Measurements from ENCODE around the gene ATF1.
"Not testable (repeated sequence)": the region's sequence is repeated elsewhere in the genome, so short reads cannot be mapped to it uniquely, and the experiment has no call there.

The ATF1 gene

GRCh38 chr12:50753232-50753769 is 10.6 kb upstream of the ATF1 start:
- DNase-seq (ENCODE audit: low spot score) = no peak

- no peak for DNase-seq (ENCODE audit: low spot score)
These were observed 589 bp downstream of the ATF1 start for GRCh38 chr12:50764286-50765094.

GRCh38 chr12:50765095-50765911 is 1.4 kb downstream of the ATF1 start:
- DNase-seq (ENCODE audit: low spot score) = peak; percentile 61

- no peak for DNase-seq (ENCODE audit: low spot score)
These were observed 4.5 kb downstream of the ATF1 start for GRCh38 chr12:50768391-50768790.

- not testable (repeated sequence) for DNase-seq (ENCODE audit: low spot score)
These were observed 4.9 kb downstream of the ATF1 start for GRCh38 chr12:50768813-50769212.

- no peak for DNase-seq (ENCODE audit: low spot score)
These were observed 7.5 kb downstream of the ATF1 start for GRCh38 chr12:50771409-50771808.

- DNase-seq (ENCODE audit: low spot score) = no peak
These were observed 8.6 kb downstream of the ATF1 start for GRCh38 chr12:50772470-50772869.

GRCh38 chr12:50772877-50773276 is 9.0 kb downstream of the ATF1 start:
- no peak for DNase-seq (ENCODE audit: low spot score)

GRCh38 chr12:50775251-50775650 is 11.3 kb downstream of the ATF1 start:
- no peak for DNase-seq (ENCODE audit: low spot score)

GRCh38 chr12:50776749-50777728 is 13.1 kb downstream of the ATF1 start:
- DNase-seq (ENCODE audit: low spot score) = no peak

GRCh38 chr12:50778663-50779590 is 15.0 kb downstream of the ATF1 start:
- no peak for DNase-seq (ENCODE audit: low spot score)

GRCh38 chr12:50780013-50780412 is 16.1 kb downstream of the ATF1 start:
- DNase-seq (ENCODE audit: low spot score) = no peak

GRCh38 chr12:50784501-50784900 is 20.6 kb downstream of the ATF1 start:
- DNase-seq (ENCODE audit: low spot score) = no peak

- no peak for DNase-seq (ENCODE audit: low spot score)
These were observed 21.6 kb downstream of the ATF1 start for GRCh38 chr12:50785406-50786001.

- peak; percentile 13 for DNase-seq (ENCODE audit: low spot score)
These were observed 22.8 kb downstream of the ATF1 start for GRCh38 chr12:50786498-50787231.

GRCh38 chr12:50787618-50788017 is 23.7 kb downstream of the ATF1 start:
- DNase-seq (ENCODE audit: low spot score) = no peak

GRCh38 chr12:50788561-50788960 is 24.7 kb downstream of the ATF1 start:
- DNase-seq (ENCODE audit: low spot score) = no peak

GRCh38 chr12:50790081-50790480 is 26.2 kb downstream of the ATF1 start:
- no peak for DNase-seq (ENCODE audit: low spot score)

- peak; percentile 6 for DNase-seq (ENCODE audit: low spot score)
These were observed 36.0 kb downstream of the ATF1 start for GRCh38 chr12:50799908-50800307.

Data from COLO829 (cell line).